ENCODE results near the gene ACCSL. TPM values are rescaled to one million over a fixed set of nuclear protein-coding genes. Genes with fewer than 3 reads are reported as not detected.

Gene ACCSL
- total and polyA plus RNA-seq, 7 donors: 0.01 TPM; not detected in 6

DNA sequence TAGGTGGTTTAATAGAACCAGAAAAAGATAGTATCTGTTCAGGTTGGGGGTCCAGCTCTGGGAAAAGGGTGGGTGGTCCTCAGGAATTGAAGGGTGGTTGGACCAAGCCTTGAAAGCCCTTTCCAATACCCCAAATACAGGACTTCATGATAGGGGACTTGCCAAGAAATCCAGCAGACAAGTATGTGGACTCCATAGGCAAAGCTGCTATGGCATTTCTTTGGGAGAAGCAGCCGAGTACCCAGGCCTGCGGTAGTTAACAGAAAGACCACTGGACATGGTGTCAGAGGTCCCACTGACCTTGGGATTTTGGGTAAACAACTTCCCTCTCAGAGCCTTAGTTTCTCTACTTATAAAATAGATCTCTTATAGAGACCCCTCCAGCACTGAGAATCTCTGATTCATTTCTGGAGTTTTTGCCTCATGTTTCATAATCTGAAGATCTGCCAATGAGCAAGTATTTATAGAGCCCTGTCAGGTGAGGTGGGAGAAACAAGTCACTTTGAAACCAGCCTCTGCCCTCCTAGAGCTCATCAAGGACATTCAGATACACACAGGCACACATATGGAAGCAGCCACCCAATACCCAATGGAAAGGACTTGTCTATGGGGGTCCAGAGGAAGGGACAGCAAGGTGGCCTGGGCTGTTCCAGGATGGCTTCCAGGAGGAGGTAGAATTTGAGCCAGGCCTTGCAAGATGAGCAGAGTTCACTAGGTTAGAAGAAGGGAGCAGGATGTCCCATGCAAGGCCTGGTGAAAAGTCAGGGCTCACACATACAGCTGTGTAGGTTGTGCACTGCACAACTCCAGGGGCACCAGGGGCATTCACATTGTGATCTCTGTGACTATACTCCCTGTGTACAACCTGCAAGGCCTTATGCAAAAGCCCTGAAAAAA, 31.0 kb upstream of the ACCSL start:
- TF ChIP-seq, protein P1, sequence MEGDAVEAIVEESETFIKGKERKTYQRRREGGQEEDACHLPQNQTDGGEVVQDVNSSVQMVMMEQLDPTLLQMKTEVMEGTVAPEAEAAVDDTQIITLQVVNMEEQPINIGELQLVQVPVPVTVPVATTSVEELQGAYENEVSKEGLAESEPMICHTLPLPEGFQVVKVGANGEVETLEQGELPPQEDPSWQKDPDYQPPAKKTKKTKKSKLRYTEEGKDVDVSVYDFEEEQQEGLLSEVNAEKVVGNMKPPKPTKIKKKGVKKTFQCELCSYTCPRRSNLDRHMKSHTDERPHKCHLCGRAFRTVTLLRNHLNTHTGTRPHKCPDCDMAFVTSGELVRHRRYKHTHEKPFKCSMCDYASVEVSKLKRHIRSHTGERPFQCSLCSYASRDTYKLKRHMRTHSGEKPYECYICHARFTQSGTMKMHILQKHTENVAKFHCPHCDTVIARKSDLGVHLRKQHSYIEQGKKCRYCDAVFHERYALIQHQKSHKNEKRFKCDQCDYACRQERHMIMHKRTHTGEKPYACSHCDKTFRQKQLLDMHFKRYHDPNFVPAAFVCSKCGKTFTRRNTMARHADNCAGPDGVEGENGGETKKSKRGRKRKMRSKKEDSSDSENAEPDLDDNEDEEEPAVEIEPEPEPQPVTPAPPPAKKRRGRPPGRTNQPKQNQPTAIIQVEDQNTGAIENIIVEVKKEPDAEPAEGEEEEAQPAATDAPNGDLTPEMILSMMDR (IDR thresholded peaks at IDR 0.05): no peak
- Histone ChIP-seq H3K36me3 (ENCODE audit: insufficient read depth in 1 of 2, low read depth in 1 of 2) (no peaks in the 10 kb centered on the region), H3K4me1 (no peaks in the 10 kb centered on the region), H3K27ac (no peak overlapping the region), H3K27me3 (ENCODE audit: insufficient read depth in 3 of 3, low read length in 2 of 3) (no peaks in the 10 kb centered on the region), H3K9me3 (peaks cover 3% of the 10 kb centered on the region), H3K4me3 (no peak overlapping the region)
- DNase-seq: no peak
- WGBS, 3 donors: 86 to 96% (median 91%) methylated on average over 2 of the region's 2 CpGs
- no peak for ATAC-seq
- intact Hi-C loops (cut with DNase I): no loop called here

DNA sequence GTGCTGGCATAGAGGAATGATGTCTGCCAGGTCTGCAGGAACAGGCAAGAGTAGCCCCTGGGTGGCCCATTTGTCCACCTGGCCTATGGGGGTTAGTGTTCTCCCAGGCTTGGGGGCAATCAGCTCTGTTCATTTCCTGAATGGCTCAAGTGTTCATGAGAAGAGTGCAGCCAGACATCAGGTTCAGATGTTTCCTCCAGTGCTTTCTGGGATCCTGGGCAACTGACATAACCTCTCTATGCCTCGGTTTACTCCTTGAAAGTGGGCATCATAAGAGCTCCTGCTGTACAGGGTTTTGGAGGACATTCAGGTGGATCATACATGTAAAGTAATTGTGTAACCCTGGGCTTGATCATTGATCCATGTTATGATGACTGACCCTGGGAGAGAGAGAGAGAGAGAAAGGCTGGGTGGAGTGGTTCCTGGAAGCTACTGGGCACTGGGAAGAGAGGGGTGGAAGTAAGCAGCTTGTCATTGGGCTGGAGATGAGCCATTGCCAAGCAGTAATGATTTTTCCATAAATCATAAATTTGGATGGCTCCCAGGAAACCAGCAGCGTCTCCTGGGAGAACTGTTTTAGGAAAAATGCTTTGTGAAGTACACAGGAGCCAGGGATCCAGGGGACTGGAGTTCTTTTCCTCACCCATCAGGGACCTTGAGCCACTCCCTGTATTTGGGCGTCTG, 30.2 kb upstream of the ACCSL start:
- no peak for ATAC-seq
- no peaks in the 10 kb centered on the region for H3K4me1 ChIP-seq
- no peaks in the 10 kb centered on the region for H3K36me3 ChIP-seq (ENCODE audit: insufficient read depth in 1 of 2, low read depth in 1 of 2)
- 45 to 55% (median 47%) methylated on average over 3 of the region's 3 CpGs for WGBS, 3 donors
- intact Hi-C loops (cut with DNase I): no loop called here
- peaks cover 11% of the 10 kb centered on the region for H3K9me3 ChIP-seq
- no peaks in the 10 kb centered on the region for H3K27me3 ChIP-seq (ENCODE audit: insufficient read depth in 3 of 3, low read length in 2 of 3)
- H3K4me3 ChIP-seq: no peak overlapping the region
- H3K27ac ChIP-seq: no peak overlapping the region
- DNase-seq: no peak
- TF ChIP-seq, protein P1 (IDR thresholded peaks at IDR 0.05): no peak

DNA sequence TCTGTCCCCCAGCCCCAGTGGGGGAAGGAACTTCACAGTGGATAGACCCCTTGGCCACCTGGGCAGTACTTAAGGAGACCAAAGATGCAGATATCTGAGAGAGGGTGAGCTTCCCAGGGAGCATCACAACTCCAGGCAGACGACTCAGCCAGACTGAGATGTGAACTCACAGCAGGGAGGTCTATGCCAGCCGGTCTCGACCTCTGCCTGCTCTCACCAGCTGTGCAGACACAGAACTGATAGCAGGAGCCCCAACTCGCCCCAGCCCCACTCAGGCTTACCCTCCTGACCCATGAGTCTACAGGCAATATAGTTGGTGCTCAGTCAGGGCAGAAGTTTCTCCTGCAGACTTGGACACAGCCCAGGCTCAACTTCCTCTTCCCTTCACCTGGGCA, 29.7 kb upstream of the ACCSL start:
- TF ChIP-seq, protein P1 (IDR thresholded peaks at IDR 0.05): no peak
- Histone ChIP-seq H3K36me3 (ENCODE audit: insufficient read depth in 1 of 2, low read depth in 1 of 2) (no peaks in the 10 kb centered on the region), H3K27me3 (ENCODE audit: insufficient read depth in 3 of 3, low read length in 2 of 3) (no peaks in the 10 kb centered on the region), H3K4me1 (no peaks in the 10 kb centered on the region), H3K9me3 (peaks cover 11% of the 10 kb centered on the region), H3K27ac (no peak overlapping the region), H3K4me3 (no peak overlapping the region)
- WGBS, 3 donors: 9 to 17% (median 13%) methylated on average over 4 of the region's 4 CpGs
- no peak for DNase-seq
- intact Hi-C loops (cut with DNase I): no loop called here
- ATAC-seq: no peak

DNA sequence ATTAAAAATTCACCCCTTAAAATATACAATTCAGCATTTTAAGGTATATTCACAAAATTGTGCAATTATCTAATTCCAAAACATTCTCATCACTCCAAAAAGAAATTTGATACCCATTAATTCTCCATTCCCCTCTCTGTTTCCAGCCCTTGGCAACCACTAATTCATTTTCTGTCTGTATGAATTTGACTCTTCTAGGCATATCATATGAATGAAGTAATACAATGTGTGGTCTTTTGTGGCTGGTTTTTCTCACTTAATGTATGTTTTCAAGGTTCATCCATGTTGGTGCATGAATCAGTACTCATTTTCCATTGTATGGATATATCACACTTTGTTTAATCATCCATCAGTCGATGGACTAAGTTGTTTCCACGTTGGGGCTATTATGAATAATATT, 29.0 kb upstream of the ACCSL start:
- intact Hi-C loops (cut with DNase I): no loop called here
- no peak overlapping the region for H3K4me3 ChIP-seq
- DNase-seq (no peak), ATAC-seq (no peak)
- H3K36me3 ChIP-seq (ENCODE audit: insufficient read depth in 1 of 2, low read depth in 1 of 2): no peaks in the 10 kb centered on the region
- no peaks in the 10 kb centered on the region for H3K27me3 ChIP-seq (ENCODE audit: insufficient read depth in 3 of 3, low read length in 2 of 3)
- no peaks in the 10 kb centered on the region for H3K4me1 ChIP-seq
- TF ChIP-seq, protein P1 (IDR thresholded peaks at IDR 0.05): no peak
- WGBS, 3 donors: 52 to 59% (median 57%) methylated on average over 2 of the region's 2 CpGs
- peaks cover 11% of the 10 kb centered on the region for H3K9me3 ChIP-seq
- no peak overlapping the region for H3K27ac ChIP-seq

Data from psoas muscle (tissue), 8 donors.